HG02884 (cell line): ENCODE results near the gene MTPN.
A peak's percentile ranks its signal among the peaks of the same experiment; 100 is the strongest.

Experiments used
- ATAC-seq: cut with Tn5 transposase; IDR thresholded peaks from one replicate; pipeline ENCODE4 v1.9.1; 2021; ENCODE audit warnings: mild to moderate bottlenecking, moderate library complexity; ENCODE audit not compliant: unreplicated experiment

The MTPN gene

GRCh38 chr7:135990258-135990657, 13.1 kb upstream of the MTPN start:
- ATAC-seq = no peak

DNA sequence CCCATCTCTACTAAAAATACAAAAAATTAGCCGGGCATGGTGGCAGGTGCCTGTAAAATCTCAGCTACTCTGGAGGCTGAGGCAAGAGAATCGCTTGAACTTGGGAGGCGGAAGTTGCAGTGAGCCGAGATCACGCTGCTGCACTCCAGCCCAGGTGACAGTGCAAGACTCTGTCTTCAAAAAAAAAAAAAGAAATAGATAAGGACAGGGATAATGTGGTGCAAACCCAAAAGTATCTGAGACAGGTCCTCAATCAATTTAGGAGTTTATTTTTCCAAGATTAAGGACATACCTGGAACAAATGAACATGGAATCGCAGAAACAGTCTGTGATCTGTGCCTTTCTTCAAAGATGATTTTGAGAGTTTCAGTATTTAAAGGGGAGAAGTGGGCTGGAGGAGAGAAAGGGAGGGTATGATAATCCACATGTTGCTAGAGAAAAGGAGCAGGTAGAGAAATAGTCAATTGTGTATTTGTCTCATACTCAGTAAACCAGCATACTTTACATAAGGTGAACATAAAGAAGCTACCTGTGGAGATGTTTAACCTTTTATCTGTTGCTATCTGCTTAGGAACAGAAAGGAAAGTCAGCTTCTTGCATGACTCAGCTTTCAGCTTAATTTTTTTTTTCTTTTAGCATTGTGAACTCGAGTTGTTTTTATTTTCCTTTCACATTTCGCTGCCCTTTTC, 4.9 kb upstream of the MTPN start:
- ATAC-seq = no peak

DNA sequence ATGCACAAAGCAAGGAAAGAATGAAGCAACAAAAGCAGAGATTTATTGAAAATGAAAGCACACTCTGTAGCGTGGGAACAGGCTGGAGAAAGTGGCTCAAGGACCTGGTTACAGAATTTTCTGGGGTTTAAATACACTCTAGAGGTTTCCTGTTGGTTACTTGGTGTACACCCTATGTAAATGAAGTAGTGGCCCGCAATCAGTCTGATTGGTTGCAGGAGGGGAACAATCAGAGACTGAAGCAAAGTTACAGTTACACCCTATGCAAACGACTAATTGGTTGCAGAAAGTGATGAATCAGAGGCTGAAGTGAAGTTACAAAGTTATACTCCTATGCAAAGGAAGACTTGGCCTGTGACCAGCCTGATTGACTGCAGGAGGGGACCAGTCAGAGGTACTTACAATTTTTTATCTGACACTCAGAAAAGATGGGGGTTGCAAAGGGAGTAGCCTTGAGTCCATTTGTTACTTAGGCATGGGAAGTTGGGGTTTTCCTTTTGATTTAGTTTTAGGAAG, 3.6 kb upstream of the MTPN start:
- ATAC-seq = peak; percentile 61

GRCh38 chr7:135980012-135980551, 2.9 kb upstream of the MTPN start:
- ATAC-seq = peak; percentile 29

GRCh38 chr7:135979471-135980011, 2.4 kb upstream of the MTPN start:
- ATAC-seq = no peak

DNA sequence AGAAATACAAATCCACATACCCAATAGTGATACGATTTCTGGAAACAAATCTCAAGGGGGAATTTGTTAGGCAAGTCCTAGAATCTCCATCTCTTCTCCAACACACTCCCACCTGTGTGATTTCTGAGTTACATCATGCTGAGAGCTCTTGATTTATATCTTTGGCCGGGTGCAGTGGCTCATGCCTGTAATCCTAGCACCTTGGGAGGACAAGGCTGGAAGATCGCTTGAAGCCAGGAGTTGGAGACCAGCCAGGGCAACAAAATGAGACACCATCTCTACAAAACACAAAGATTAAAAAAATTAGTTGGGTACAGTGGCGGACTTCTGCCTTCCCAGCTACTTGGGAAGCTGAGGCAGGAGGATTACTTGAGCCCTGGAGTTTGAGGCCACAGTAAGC, 1.5 kb upstream of the MTPN start:
- ATAC-seq = no peak

- ATAC-seq = no peak
These were observed 545 bp upstream of the MTPN start for GRCh38 chr7:135977742-135978066.

- peak; percentile 7 for ATAC-seq
These were observed 700 bp downstream of the MTPN start for GRCh38 chr7:135976312-135977006.

DNA sequence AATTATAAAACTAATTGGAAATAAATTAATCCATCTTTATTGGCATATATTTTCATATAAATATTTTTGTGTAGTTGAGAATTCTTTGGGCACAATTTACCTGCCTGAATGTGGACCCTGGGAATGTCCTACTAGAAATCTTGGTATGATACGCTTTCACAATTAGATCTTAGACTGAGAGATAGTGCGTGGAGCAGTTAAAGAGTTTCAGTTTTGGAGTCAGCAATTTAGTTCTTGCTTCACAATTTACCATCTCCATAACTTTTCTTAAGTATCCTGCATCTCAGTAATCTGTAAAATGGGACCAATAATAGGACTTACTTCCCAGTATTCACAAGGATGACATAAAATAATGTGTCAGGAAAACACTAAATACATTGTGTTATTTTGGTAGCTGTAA, 2.0 kb downstream of the MTPN start:
- no peak for ATAC-seq

GRCh38 chr7:135974667-135975066, 2.5 kb downstream of the MTPN start:
- no peak for ATAC-seq

DNA sequence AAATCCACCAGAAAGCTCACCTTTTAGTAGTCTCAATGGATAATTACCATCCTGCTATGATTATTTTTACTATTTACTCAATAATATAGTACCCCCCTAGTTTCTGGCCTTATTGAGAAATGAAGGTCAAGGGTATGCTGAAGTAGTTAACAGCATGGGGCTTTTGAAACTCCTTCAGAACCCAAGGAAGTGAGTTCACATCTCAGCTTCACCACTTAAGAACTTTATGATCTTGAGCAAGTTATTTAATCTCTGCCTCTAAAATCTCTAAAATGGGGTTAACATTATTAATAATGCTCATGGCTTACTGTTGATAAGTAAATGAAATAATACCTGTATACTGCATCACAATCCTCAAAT, 5.8 kb downstream of the MTPN start:
- peak; percentile 8 for ATAC-seq

DNA sequence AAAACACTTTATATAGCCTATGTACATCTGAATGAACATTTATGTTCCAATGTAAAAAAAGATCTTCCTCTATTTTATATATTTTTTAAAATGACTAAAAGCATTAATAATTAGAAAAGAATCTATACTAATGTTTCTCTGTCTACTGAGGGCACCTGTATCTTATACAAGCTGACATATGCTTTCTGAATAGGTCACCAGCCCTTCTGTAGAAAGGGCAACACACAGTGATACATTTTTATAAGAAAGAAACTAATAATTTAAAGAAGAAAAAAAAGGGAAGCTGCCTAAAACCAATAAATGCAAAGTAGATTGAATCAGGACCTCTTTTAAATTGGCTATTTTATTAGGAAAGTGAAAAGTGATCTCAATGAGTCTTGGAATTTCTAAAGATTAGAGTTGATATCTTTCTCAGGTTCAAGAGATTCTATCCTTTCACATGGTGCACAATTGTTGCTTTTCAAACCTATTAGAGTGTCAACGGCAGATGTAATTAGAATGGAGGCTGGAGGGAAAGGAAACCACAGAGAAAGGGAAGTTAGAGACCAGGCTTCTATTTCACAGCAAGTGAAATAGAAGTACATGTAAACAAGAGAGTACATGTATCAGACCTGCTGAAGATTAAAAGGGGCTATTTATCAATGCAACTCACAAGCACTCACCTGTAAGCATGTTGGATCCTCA, 6.3 kb downstream of the MTPN start:
- ATAC-seq = peak; percentile 71

GRCh38 chr7:135970045-135970444, 7.1 kb downstream of the MTPN start:
- ATAC-seq = no peak

DNA sequence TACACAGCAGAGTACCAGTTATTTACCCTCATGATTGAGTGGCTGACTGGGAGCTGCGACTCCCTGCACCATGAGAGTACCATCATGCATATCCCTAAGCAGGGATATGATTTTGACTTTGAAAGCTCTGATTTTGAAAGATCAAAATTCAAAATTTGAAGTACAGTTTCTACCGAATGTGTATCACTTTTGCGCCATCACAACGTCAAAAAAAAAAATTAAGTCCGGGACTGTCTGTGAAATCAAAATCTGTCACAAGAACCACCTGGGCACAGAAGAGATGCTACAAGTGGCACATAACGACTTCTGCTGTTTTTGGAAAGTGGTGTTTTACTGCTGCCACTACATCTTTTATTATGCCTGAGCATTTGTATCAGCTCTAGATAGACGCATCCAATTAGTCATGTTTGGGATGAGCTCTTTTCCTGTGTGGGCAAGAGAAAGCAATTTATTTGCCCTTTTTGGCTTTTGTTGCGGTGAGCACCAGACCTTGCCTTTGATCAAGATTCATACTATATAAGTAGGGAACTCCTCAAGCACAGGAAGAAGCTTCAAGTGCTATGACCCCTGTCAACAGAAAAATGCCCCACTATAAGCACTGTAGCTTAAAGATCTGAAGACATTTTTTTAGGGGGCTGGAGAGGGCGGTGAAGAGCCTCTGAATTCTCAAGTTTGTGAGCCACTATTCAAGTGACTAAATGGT, 10.7 kb downstream of the MTPN start:
- no peak for ATAC-seq

DNA sequence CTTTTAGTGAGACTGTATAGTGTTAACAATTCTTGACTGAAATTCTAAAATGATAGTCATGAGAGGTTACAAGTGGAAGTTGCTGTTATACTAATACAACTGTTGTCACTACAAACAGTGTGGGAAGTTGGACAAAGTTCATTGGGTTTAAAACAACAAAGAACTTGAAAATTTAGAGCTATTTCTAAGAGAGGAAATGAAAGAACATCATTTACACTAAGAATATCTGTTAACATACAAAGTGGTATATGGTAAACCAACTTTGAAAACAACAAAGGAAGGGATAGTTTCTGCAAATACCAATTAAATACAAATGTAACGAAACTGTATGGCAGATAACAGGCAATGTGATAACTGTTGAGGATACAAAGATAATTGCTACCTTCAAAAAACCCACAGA, 11.6 kb downstream of the MTPN start:
- ATAC-seq = peak; percentile 77

- no peak for ATAC-seq
These were observed 12.4 kb downstream of the MTPN start for GRCh38 chr7:135964791-135965190.

- ATAC-seq = no peak
These were observed 12.9 kb downstream of the MTPN start for GRCh38 chr7:135964274-135964673.

- no peak for ATAC-seq
These were observed 14.4 kb downstream of the MTPN start for GRCh38 chr7:135962802-135963201.

GRCh38 chr7:135960709-135961451, 16.3 kb downstream of the MTPN start:
- no peak for ATAC-seq

DNA sequence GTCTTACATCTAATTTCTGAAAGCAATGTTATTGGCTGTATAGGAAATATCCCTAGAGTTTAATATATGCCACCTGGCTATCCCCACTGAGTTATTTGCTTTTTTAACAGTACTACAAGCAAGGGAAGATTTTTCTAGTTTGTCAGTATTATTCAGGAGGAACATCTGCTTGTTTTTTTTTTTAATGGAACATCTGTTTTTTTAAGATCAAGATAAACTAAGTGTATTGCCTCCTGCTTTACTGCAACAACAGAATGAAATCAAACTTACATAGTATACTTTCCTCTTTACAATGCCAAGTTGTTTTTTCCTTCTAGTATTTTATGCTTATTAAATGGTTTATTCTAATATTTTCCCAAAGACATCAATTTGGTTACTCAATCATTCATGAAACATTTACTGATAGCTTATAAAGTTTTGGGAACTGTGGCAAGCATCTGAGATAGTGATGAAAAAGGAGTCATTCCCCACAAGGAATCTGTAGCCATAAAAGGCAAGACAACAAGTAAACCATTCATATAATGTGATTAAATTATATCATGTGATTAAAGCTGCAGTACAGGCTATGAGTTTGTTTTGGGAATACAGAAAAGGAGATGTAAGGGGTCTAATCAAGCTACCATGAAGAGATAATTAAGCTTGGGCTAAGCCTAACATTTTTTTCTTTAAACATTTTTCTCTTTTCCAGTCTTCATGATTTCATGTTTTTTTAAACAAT, 17.4 kb downstream of the MTPN start:
- no peak for ATAC-seq
